Central memory CD8-positive, alpha-beta T cell (primary cell): Measurements from ENCODE around the gene TDRD1.

Experiments
- ATAC-seq: fragments of 150-1000 bp; cut with Tn5 transposase; replicated peaks from 2 replicates; pipeline ENCODE4 v1.10.0; 2022; ENCODE audit warnings: mild to moderate bottlenecking, moderate FRiP score, moderate number of reproducible peaks; ENCODE audit not compliant: poor library complexity, severe bottlenecking; ENCODE audit errors: extremely low read depth
- DNase-seq, 2 donors: peaks; one replicate each; pipeline ENCODE4 v3.0.0; 2021; ENCODE audit warnings: low spot score in 2 of 2
- H3K27ac Mint-ChIP-seq: one replicate; pipeline ENCODE4 v1.8.0; 2022; ENCODE audit warnings: low read depth, mild to moderate bottlenecking, moderate library complexity, mixed read lengths
- H3K27me3 Mint-ChIP-seq: one replicate; pipeline ENCODE4 v1.8.0; 2022; ENCODE audit warnings: mixed read lengths
- H3K36me3 Mint-ChIP-seq: one replicate; pipeline ENCODE4 v1.8.0; 2022; ENCODE audit warnings: mild to moderate bottlenecking, moderate library complexity, mixed read lengths; ENCODE audit not compliant: insufficient read depth
- H3K4me1 Mint-ChIP-seq: one replicate; pipeline ENCODE4 v1.8.0; 2022; ENCODE audit warnings: mixed read lengths
- H3K4me3 Mint-ChIP-seq: one replicate; pipeline ENCODE4 v1.8.0; 2022; ENCODE audit warnings: mild to moderate bottlenecking, moderate library complexity, mixed read lengths
- H3K9me3 Mint-ChIP-seq: one replicate; pipeline ENCODE4 v1.8.0; 2022; ENCODE audit warnings: mixed read lengths

Gene TDRD1

DNA sequence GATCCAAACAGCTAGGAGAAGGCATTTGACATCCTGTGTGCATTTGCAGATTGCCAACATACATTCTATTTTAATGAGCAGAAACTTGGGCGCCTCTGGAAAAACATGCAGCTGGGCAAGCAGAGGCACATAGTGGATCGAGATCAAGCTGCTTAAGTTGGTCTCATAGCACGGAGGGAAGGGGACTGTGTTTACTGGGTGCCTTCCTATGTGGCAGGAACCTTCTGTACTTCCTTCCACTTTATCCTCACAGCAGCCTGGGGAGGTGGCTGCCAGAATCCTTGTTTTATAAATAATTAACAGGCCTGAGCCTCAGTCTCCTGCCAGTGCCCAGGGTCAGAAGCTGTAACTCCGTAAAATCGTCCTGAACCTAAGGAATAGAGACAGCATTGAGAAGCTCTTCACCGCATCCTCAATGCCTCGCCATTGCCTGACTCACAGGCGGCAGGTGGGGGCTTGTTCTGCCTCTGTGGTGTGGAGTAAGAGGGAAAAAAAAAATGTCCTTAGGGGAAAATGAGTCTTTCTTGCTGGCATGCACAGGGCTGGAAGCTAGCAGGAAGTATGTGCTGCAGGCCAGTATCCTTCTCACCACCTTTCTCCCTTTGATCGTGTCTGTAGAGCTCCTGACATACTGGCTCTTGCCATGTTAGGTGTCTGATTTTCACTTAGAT is 66.1 kb downstream of the TDRD1 start:
- Mint-ChIP-seq H3K27ac (no peak overlapping the region), H3K4me3 (no peak overlapping the region), H3K9me3 (no peaks in the 10 kb centered on the region), H3K36me3 (peaks cover 3% of the 10 kb centered on the region), H3K27me3 (peaks cover 77% of the 10 kb centered on the region), H3K4me1 (no peaks in the 10 kb centered on the region)
- ATAC-seq: no peak
- no peak for DNase-seq

- no peak for ATAC-seq
- peaks cover 65% of the 10 kb centered on the region for H3K27me3 Mint-ChIP-seq
- no peak for DNase-seq
- H3K9me3 Mint-ChIP-seq: no peaks in the 10 kb centered on the region
- H3K27ac Mint-ChIP-seq: no peak overlapping the region
- peaks cover 3% of the 10 kb centered on the region for H3K36me3 Mint-ChIP-seq
- H3K4me3 Mint-ChIP-seq: no peak overlapping the region
- H3K4me1 Mint-ChIP-seq: no peaks in the 10 kb centered on the region
These were observed 67.6 kb downstream of the TDRD1 start for GRCh38 chr10:114246679-114247305.

DNA sequence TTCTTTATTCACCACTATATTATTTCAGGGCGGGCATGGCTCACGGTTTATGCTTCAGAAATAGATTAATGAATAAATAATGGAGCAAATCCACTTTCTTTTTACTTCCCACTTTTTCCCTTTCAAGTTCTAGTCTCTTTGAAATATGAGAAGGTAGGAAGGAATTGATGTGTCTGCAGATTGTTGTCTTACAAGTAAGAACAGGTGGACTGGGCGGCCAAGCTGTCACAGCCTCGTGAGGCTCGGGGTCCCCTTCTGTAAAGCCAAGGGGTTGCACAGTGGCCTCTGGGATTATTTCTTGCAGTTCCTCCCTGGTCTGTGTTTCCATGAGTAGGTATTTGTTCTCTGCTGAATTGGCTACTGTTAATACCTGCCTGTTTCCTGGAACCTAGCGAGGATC is 71.1 kb downstream of the TDRD1 start:
- Mint-ChIP-seq H3K27me3 (peaks cover 55% of the 10 kb centered on the region), H3K9me3 (no peaks in the 10 kb centered on the region), H3K36me3 (peaks cover 4% of the 10 kb centered on the region), H3K4me3 (no peak overlapping the region), H3K27ac (no peak overlapping the region), H3K4me1 (no peaks in the 10 kb centered on the region)
- no peak for ATAC-seq
- DNase-seq: no peak

DNA sequence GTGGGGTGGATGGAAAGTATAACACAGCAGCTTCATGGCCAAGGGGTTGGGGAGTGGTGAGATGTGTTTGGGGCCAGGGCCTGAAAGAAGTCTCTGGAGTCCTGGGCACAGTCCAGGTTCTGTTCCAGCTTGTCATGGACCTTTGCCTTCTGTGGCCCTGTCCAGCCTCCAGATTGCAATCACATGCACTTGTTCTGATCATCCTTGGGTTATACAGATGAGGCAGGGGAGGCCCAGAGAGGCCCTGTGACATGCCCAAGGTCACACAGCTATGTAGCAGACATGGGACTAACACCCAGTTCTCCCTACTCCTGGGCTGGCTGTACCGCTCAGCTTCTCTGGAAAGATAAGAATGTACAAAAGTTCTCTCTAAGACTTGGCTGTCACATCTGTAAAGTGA is 71.6 kb downstream of the TDRD1 start:
- peaks cover 53% of the 10 kb centered on the region for H3K27me3 Mint-ChIP-seq
- ATAC-seq (no peak), DNase-seq (no peak)
- H3K9me3 Mint-ChIP-seq: no peaks in the 10 kb centered on the region
- peaks cover 4% of the 10 kb centered on the region for H3K36me3 Mint-ChIP-seq
- H3K27ac Mint-ChIP-seq: no peak overlapping the region
- H3K4me1 Mint-ChIP-seq: no peaks in the 10 kb centered on the region
- no peak overlapping the region for H3K4me3 Mint-ChIP-seq

- ATAC-seq: no peak
- H3K27me3 Mint-ChIP-seq: peaks cover 48% of the 10 kb centered on the region
- no peak for DNase-seq
- peaks cover 4% of the 10 kb centered on the region for H3K36me3 Mint-ChIP-seq
- no peaks in the 10 kb centered on the region for H3K9me3 Mint-ChIP-seq
- no peaks in the 10 kb centered on the region for H3K4me1 Mint-ChIP-seq
- H3K4me3 Mint-ChIP-seq: no peak overlapping the region
- no peak overlapping the region for H3K27ac Mint-ChIP-seq
These were observed 72.9 kb downstream of the TDRD1 start for GRCh38 chr10:114252092-114252491.

DNA sequence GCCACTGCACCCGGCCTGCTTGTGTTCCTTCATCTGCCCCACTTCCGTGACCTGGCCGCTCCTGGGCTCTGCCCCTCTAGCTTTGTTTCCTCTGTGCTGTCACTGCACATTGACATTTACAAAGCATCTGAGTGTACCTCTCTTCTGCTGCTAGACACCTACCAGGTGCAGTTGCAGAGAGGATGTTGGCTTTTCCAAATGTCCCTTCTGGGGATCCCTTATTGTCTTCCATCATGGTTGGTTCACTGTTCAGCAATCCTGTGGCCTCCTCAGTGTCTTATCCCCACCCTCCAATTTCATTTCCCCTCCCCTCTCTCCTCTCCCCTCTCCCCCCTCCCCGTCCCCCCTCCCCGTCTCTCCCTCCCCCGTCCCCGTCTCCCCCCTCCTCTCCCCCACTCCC is 73.7 kb downstream of the TDRD1 start:
- peaks cover 47% of the 10 kb centered on the region for H3K27me3 Mint-ChIP-seq
- no peaks in the 10 kb centered on the region for H3K4me1 Mint-ChIP-seq
- H3K9me3 Mint-ChIP-seq: no peaks in the 10 kb centered on the region
- H3K4me3 Mint-ChIP-seq: no peak overlapping the region
- ATAC-seq: no peak
- DNase-seq: no peak
- H3K36me3 Mint-ChIP-seq: peaks cover 4% of the 10 kb centered on the region
- H3K27ac Mint-ChIP-seq: no peak overlapping the region

DNA sequence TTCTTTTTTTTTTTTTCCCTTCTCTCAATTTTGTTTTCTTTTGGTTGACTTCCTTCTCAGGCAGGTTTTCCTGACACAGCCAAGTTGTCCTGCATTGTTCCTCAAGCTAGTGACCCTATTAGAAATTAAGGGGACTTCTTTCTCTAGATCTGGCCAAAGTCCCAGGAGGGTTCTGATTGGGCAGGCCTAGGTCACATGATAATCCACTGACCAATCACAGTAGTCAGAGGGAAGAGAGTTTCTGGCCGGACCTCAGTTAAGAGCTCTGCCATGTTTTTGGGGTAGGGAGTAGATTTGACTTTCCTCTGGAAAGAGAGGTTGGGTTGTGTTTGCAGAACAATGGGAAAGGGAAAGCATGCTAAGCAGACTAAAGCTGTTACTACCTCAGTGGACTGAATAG is 76.1 kb downstream of the TDRD1 start:
- no peak overlapping the region for H3K27ac Mint-ChIP-seq
- no peak for ATAC-seq

DNA sequence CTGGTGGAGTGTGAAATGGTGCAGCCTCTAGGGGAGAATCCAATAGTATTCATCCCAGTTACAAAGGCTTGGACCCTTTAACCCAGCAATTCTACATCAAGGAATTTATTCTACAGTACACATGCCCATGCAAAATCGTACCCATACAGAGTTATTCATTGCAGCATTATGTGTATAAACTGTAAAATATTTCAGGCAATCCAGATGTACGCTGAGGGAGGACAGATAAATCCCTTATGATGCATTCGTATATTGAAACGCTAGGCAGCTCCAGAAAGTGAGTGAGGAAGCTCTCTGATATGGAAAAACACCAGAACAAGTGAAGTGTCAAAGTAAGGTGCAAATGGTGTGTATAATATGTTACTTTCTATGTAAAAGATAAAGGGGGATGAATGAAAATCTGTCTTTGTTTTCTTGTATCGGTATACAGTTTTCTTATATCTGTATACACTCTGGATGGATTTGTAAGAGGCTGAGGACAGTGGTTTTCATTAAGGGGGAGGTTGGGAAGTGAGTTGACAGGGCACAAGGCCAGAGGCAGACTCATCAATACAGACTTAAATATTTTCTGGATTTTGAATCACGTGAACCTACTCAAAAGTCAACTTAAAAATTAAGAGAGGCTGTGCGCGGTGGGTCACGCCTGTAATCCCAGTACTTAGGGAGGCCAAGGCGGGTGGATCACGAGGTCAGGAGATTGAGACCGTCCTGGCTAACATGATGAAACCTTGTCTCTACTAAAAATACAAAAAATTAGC is 77.0 kb downstream of the TDRD1 start:
- no peak overlapping the region for H3K27ac Mint-ChIP-seq
- no peak overlapping the region for H3K4me3 Mint-ChIP-seq
- peaks cover 1% of the 10 kb centered on the region for H3K36me3 Mint-ChIP-seq
- H3K4me1 Mint-ChIP-seq: no peaks in the 10 kb centered on the region
- H3K27me3 Mint-ChIP-seq: peaks cover 29% of the 10 kb centered on the region
- H3K9me3 Mint-ChIP-seq: no peaks in the 10 kb centered on the region
- ATAC-seq (no peak), DNase-seq (no peak)

More for the DNA sequence above, 76.1 kb downstream of the TDRD1 start:
- Mint-ChIP-seq H3K27me3 (peaks cover 31% of the 10 kb centered on the region), H3K36me3 (peaks cover 1% of the 10 kb centered on the region), H3K9me3 (no peaks in the 10 kb centered on the region), H3K4me1 (no peaks in the 10 kb centered on the region), H3K4me3 (no peak overlapping the region)
- no peak for DNase-seq

- DNase-seq: no peak
These were observed 77.7 kb downstream of the TDRD1 start for GRCh38 chr10:114256822-114257221.

GRCh38 chr10:114257498-114257897 is 78.3 kb downstream of the TDRD1 start:
- Mint-ChIP-seq H3K36me3 (no peaks in the 10 kb centered on the region), H3K4me1 (no peaks in the 10 kb centered on the region), H3K27me3 (peaks cover 21% of the 10 kb centered on the region), H3K4me3 (no peak overlapping the region), H3K27ac (no peak overlapping the region), H3K9me3 (no peaks in the 10 kb centered on the region)
- DNase-seq (no peak), ATAC-seq (no peak)

More at GRCh38 chr10:114256822-114257221, 77.7 kb downstream of the TDRD1 start:
- H3K36me3 Mint-ChIP-seq: peaks cover 1% of the 10 kb centered on the region
- H3K27ac Mint-ChIP-seq: no peak overlapping the region
- H3K9me3 Mint-ChIP-seq: no peaks in the 10 kb centered on the region
- H3K4me3 Mint-ChIP-seq: no peak overlapping the region
- ATAC-seq: no peak
- H3K4me1 Mint-ChIP-seq: no peaks in the 10 kb centered on the region
- H3K27me3 Mint-ChIP-seq: peaks cover 27% of the 10 kb centered on the region

DNA sequence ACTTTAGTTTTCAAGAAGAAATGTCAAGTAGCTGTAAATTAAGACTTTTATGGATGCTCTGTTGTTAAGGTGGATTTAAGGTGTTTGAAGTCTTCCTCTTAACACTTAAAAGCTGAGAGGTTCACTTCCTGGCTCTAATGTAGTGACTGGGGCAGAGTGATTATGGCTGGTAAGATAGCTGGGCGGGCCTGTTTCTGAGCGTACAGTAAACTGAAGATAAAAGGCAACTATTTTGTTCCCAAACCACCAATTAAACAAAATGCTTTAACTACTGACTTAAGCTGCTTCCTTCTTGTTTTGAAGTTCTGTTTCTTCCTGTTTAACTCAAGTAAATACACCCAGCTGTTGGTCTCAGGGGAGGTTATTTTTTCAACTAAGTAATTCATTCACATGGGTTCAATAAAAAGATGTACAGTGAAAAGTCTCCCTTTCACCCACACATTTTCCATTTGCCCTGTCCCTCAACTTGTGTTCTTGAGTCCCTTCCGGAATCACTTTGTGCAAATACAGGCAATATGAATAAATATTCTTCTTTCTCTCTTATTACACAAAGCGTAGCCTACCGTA is 79.2 kb downstream of the TDRD1 start:
- no peak for DNase-seq
- Mint-ChIP-seq H3K4me3 (no peak overlapping the region), H3K36me3 (no peaks in the 10 kb centered on the region), H3K4me1 (no peaks in the 10 kb centered on the region), H3K27me3 (peaks cover 17% of the 10 kb centered on the region), H3K9me3 (no peaks in the 10 kb centered on the region), H3K27ac (no peak overlapping the region)
- no peak for ATAC-seq

- H3K27me3 Mint-ChIP-seq: peaks cover 8% of the 10 kb centered on the region
- no peaks in the 10 kb centered on the region for H3K36me3 Mint-ChIP-seq
- ATAC-seq (no peak), DNase-seq (no peak)
- H3K9me3 Mint-ChIP-seq: no peaks in the 10 kb centered on the region
- H3K4me1 Mint-ChIP-seq: no peaks in the 10 kb centered on the region
- no peak overlapping the region for H3K27ac Mint-ChIP-seq
- no peak overlapping the region for H3K4me3 Mint-ChIP-seq
These were observed 80.7 kb downstream of the TDRD1 start for GRCh38 chr10:114259824-114260223.
